ENCODE data around the gene RFX4. TPM values are rescaled to one million over a fixed set of nuclear protein-coding genes. Genes with fewer than 3 reads are reported as not detected.

The RFX4 gene
- polyA plus RNA-seq, 1 donor (not counting 4 experiments of a cell fraction or from before 2014, with no cell fraction given), result not detected

- Histone ChIP-seq H4K20me1 (ENCODE audit: control insufficient read depth, extremely low read depth, insufficient read depth, low read length) (no peaks in the 10 kb centered on the region), H3K4me1 (ENCODE audit: control insufficient read depth, extremely low read depth, insufficient read depth, low read length) (no peaks in the 10 kb centered on the region), H3K79me2 (ENCODE audit: control insufficient read depth, insufficient read depth, low read length) (no peaks in the 10 kb centered on the region), H3K4me2 (ENCODE audit: control insufficient read depth, extremely low read depth, insufficient read depth, low read depth, low read length) (no peak overlapping the region), H3K4me3 (ENCODE audit: control insufficient read depth in 2 of 3, extremely low read depth in 1 of 3, insufficient read depth in 2 of 3, low read depth in 1 of 3, low read length in 3 of 3) (no peak overlapping the region), H3K9me1 (ENCODE audit: control insufficient read depth, extremely low read depth, insufficient read depth, low read length) (no peaks in the 10 kb centered on the region), H3K27ac (ENCODE audit: control insufficient read depth, insufficient read depth, low read length) (no peak overlapping the region), H3K36me3 (ENCODE audit: control insufficient read depth in 2 of 2, extremely low read depth in 1 of 2, insufficient read depth in 2 of 2, low read length in 2 of 2) (no peaks in the 10 kb centered on the region), H3K9ac (ENCODE audit: control insufficient read depth, extremely low read depth, insufficient read depth, low read length) (no peak overlapping the region), H2AFZ (ENCODE audit: control insufficient read depth, low read length) (no peak overlapping the region), H3K27me3 (ENCODE audit: control insufficient read depth, extremely low read depth, insufficient read depth, low read length) (no peaks in the 10 kb centered on the region), H3K9me3 (ENCODE audit: control insufficient read depth, low read depth, low read length) (no peaks in the 10 kb centered on the region)
- FAIRE-seq (no peak), DNase-seq (ENCODE audit: low read depth, low spot score) (no peak)
- no peak for TF ChIP-seq EZH2 (IDR thresholded peaks at IDR 0.05; ENCODE audit: low read length)
- no peak for TF ChIP-seq CTCF (optimal IDR thresholded peaks at IDR 0.05 in 1 of 3, IDR thresholded peaks at IDR 0.05 in 1 of 3, conservative IDR thresholded peaks at IDR 0.05 in 1 of 3; ENCODE audit: extremely low read depth in 1 of 3, insufficient read depth in 2 of 3, low read length in 3 of 3)
- dilution Hi-C loops (cut with MboI; ENCODE audit: extremely low pct_ligation_motif_present, low sequenced_read_pairs), result no loop called here
Observed at GRCh38 chr12:106601496-106601895, 18.7 kb downstream of the RFX4 start.

DNA sequence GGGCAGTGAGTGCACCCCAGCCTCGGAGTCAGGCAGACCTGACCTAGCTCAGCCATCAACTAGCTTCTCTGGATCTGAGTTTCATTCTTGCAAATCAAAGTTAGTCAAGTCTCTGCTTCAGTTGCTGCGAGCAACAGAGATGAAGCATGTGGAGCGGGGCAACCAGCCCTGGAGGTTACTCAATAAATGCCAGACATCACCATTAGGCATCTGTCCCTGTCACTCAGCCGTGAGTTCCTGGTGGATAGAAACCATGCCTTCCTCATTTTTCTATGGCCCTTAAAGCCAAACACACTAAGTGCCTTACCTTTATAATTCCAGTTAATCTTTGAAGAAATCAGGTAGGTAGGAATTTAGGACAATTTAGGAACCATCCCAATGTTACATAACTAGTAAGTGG is 19.3 kb downstream of the RFX4 start:
- no peaks in the 10 kb centered on the region for H4K20me1 ChIP-seq (ENCODE audit: control insufficient read depth, extremely low read depth, insufficient read depth, low read length)
- no peaks in the 10 kb centered on the region for H3K79me2 ChIP-seq (ENCODE audit: control insufficient read depth, insufficient read depth, low read length)
- no peaks in the 10 kb centered on the region for H3K4me1 ChIP-seq (ENCODE audit: control insufficient read depth, extremely low read depth, insufficient read depth, low read length)
- DNase-seq (ENCODE audit: low read depth, low spot score) (no peak), FAIRE-seq (no peak)
- H3K27me3 ChIP-seq (ENCODE audit: control insufficient read depth, extremely low read depth, insufficient read depth, low read length), result no peaks in the 10 kb centered on the region
- no peaks in the 10 kb centered on the region for H3K9me1 ChIP-seq (ENCODE audit: control insufficient read depth, extremely low read depth, insufficient read depth, low read length)
- H3K36me3 ChIP-seq (ENCODE audit: control insufficient read depth in 2 of 2, extremely low read depth in 1 of 2, insufficient read depth in 2 of 2, low read length in 2 of 2), result no peaks in the 10 kb centered on the region
- no peaks in the 10 kb centered on the region for H3K9me3 ChIP-seq (ENCODE audit: control insufficient read depth, low read depth, low read length)
- dilution Hi-C loops (cut with MboI; ENCODE audit: extremely low pct_ligation_motif_present, low sequenced_read_pairs), result no loop called here
- H3K9ac ChIP-seq (ENCODE audit: control insufficient read depth, extremely low read depth, insufficient read depth, low read length), result no peak overlapping the region
- no peak for TF ChIP-seq CTCF (optimal IDR thresholded peaks at IDR 0.05 in 1 of 3, IDR thresholded peaks at IDR 0.05 in 1 of 3, conservative IDR thresholded peaks at IDR 0.05 in 1 of 3; ENCODE audit: extremely low read depth in 1 of 3, insufficient read depth in 2 of 3, low read length in 3 of 3)
- no peak for TF ChIP-seq EZH2 (IDR thresholded peaks at IDR 0.05; ENCODE audit: low read length)
- no peak overlapping the region for H3K27ac ChIP-seq (ENCODE audit: control insufficient read depth, insufficient read depth, low read length)
- no peak overlapping the region for H2AFZ ChIP-seq (ENCODE audit: control insufficient read depth, low read length)
- H3K4me3 ChIP-seq (ENCODE audit: control insufficient read depth in 2 of 3, extremely low read depth in 1 of 3, insufficient read depth in 2 of 3, low read depth in 1 of 3, low read length in 3 of 3), result no peak overlapping the region
- no peak overlapping the region for H3K4me2 ChIP-seq (ENCODE audit: control insufficient read depth, extremely low read depth, insufficient read depth, low read depth, low read length)

All from keratinocyte (primary cell).